ENCODE results near the gene MYO1D.

GRCh38 chr17:32815460-32815859 is 61.5 kb downstream of the MYO1D start:
- TF ChIP-seq CTCF (IDR thresholded peaks at IDR 0.05) = no peak
- no peak for TF ChIP-seq EP300 (IDR thresholded peaks at IDR 0.05)
- TF ChIP-seq POLR2A (IDR thresholded peaks at IDR 0.05) = no peak
